ENCODE results near the gene DRC7. TPM values are rescaled to one million over a fixed set of nuclear protein-coding genes. Genes with fewer than 3 reads are reported as not detected.

DRC7 gene
- total and polyA plus RNA-seq, 8 donors, result 0.28 to 2.4 (median 0.76) TPM

DNA sequence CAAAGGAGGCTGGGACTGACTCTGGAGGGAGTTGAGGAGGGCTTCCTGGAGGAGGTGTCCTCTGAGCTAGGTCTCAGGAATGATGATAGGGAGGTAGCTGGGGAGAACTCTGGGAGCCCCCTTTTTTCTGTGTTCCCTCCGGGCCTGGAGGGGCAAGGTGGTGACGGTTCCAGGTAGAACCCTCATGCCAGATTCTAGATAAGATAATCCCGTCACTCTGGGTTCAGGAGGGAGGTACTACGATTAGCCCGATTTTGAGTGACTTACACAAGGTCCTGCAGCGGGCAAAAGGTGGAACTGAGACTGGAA is 45.2 kb upstream of the DRC7 start:
- Histone ChIP-seq H3K4me3 (no peak overlapping the region), H3K27me3 (no peaks in the 10 kb centered on the region), H3K36me3 (peaks cover 3 to 31% (median 5%) of the 10 kb centered on the region in 3 donors), H3K9me3 (no peaks in the 10 kb centered on the region), H3K27ac (no peak overlapping the region), H3K4me1 (no peaks in the 10 kb centered on the region)
- DNase-seq (no peak), ATAC-seq (no peak), FAIRE-seq (no peak)
- intact Hi-C loops (cut with DNase I), result loop anchor here (2.0 to 10.0 kb wide), 4 partner anchors 47 to 73 kb away; no protein-coding TSS in a partner anchor
- TF ChIP-seq, protein P1, sequence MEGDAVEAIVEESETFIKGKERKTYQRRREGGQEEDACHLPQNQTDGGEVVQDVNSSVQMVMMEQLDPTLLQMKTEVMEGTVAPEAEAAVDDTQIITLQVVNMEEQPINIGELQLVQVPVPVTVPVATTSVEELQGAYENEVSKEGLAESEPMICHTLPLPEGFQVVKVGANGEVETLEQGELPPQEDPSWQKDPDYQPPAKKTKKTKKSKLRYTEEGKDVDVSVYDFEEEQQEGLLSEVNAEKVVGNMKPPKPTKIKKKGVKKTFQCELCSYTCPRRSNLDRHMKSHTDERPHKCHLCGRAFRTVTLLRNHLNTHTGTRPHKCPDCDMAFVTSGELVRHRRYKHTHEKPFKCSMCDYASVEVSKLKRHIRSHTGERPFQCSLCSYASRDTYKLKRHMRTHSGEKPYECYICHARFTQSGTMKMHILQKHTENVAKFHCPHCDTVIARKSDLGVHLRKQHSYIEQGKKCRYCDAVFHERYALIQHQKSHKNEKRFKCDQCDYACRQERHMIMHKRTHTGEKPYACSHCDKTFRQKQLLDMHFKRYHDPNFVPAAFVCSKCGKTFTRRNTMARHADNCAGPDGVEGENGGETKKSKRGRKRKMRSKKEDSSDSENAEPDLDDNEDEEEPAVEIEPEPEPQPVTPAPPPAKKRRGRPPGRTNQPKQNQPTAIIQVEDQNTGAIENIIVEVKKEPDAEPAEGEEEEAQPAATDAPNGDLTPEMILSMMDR (IDR thresholded peaks at IDR 0.05), result no peak
- 60 to 70% methylated on average over 6 of the region's 6 CpGs for WGBS, 2 donors

DNA sequence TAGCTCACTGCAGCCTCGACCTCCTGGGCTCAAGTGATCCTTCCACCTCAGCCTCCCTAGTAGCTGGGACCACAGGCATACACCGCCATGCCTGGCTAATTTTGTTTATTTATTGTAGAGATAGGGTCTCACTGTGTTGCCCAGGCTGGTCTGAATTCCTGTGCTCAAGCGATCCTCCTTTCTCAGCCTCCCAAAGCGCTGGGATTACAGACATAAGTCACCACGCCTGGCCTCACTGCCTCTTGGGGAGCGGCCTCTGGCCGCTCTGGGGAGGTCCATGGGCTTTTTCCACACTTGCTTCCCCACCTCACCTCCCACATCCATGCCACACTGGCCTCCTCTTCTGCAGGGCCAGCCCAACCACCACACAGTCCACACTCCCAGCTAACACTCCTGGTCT is 44.8 kb upstream of the DRC7 start:
- FAIRE-seq (no peak), DNase-seq (no peak), ATAC-seq (no peak)
- intact Hi-C loops (cut with DNase I), result loop anchor here (2.0 to 10.0 kb wide), 4 partner anchors 47 to 72 kb away; no protein-coding TSS in a partner anchor
- no peaks in the 10 kb centered on the region for H3K9me3 ChIP-seq
- H3K36me3 ChIP-seq, result peaks cover 3 to 32% (median 5%) of the 10 kb centered on the region in 3 donors
- WGBS, 2 donors, result 87 to 94% methylated on average over 7 of the region's 7 CpGs
- H3K4me1 ChIP-seq, result no peaks in the 10 kb centered on the region
- no peak overlapping the region for H3K4me3 ChIP-seq
- TF ChIP-seq, protein P1 (IDR thresholded peaks at IDR 0.05), result no peak
- no peaks in the 10 kb centered on the region for H3K27me3 ChIP-seq
- no peak overlapping the region for H3K27ac ChIP-seq

DNA sequence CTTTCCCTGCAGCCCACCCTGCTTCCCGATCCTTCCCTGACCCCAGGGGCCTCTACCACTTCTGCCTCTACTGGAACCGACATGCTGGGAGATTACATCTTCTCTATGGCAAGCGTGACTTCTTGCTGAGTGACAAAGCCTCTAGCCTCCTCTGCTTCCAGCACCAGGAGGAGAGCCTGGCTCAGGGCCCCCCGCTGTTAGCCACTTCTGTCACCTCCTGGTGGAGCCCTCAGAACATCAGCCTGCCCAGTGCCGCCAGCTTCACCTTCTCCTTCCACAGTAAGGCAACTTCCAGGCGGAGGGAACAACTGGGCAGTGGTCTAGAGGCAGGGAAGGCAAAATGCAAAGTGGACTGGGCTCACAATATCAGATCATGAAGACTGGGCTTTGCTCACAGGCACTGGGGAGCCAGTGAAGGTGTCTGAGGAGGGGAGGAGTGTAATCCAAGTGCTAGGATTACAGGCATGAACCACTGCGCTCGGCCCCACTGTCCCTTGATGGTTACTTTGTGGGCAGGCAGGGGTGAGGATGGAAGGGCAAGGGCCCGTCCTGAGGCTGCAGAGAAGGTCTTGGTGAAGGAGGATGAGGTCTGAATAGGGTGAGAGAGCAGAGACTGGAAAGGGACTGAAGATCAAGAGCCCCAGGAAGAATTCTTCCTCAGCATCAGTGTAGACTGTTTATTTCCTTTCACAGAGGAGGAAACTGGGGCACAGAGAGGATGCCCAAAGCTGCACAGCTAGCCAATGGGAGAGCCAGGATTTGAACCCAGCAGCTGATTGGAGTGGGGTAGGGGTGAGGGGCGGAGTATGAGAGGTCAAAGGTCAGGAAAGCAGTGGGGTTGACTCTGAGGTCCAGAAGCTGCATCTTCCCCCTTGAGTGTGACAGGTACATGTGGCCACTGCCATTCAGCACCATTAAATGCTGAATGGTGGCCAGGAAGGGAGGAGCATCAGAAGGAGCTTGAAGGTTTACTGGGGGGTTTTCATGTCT is 43.0 kb upstream of the DRC7 start:
- 89 to 94% methylated on average over 10 of the region's 10 CpGs for WGBS, 2 donors
- no peak overlapping the region for H3K27ac ChIP-seq

DNA sequence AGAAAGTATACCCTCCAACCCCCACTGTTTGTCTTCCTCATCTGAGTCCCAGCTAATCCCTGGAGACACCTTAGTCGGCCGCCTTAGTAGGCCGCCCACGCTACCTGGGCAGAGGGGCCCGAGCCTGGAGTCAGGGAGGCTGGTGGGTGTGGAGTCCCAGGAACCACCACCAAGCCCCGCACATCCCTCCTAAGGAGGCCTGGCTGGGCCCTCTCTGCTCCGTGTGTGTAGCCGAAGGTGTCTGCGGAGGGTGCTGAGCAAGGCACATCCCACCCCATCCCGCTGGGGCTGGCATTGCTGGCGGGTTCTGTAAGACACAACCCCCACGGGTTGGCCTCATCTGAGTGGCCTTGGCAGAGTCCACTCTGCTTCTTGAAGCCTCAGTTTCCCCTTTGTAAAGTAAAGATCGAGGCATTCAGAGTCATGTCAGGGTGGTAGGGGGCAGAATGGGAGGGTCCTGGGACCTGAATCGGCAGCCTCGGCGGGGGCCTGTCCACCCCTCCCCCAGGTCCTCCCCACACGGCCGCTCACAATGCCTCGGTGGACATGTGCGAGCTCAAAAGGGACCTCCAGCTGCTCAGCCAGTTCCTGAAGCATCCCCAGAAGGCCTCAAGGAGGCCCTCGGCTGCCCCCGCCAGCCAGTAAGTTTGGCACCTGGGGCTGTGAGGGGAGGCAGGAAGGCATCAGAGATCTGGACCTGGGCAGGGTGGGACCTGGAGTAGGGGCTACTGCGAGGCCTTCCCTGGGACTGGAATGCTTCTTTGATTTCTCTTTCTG is 41.7 kb upstream of the DRC7 start:
- H3K36me3 ChIP-seq, result peaks cover 3 to 51% (median 10%) of the 10 kb centered on the region in 3 donors
- WGBS, 2 donors, result 91 to 93% methylated on average over 23 of the region's 23 CpGs
- intact Hi-C loops (cut with DNase I), result loop anchor here in 1 of 3 donors (5.0 kb wide), 1 partner anchor 69 kb away; no protein-coding TSS in a partner anchor
- ATAC-seq (no peak), FAIRE-seq (no peak), DNase-seq (peak in 1 of 6 donors; percentile 60)
- no peak overlapping the region for H3K4me3 ChIP-seq
- TF ChIP-seq, protein P1 (IDR thresholded peaks at IDR 0.05), result no peak
- no peaks in the 10 kb centered on the region for H3K4me1 ChIP-seq
- no peak overlapping the region for H3K27ac ChIP-seq
- no peaks in the 10 kb centered on the region for H3K27me3 ChIP-seq
- H3K9me3 ChIP-seq, result no peaks in the 10 kb centered on the region

More for the DNA sequence above, 43.0 kb upstream of the DRC7 start:
- Histone ChIP-seq H3K27me3 (no peaks in the 10 kb centered on the region), H3K4me1 (no peaks in the 10 kb centered on the region), H3K4me3 (no peak overlapping the region), H3K9me3 (no peaks in the 10 kb centered on the region), H3K36me3 (peaks cover 3 to 49% (median 10%) of the 10 kb centered on the region in 3 donors)
- no peak for ATAC-seq
- TF ChIP-seq, protein P1 (IDR thresholded peaks at IDR 0.05), result no peak
- intact Hi-C loops (cut with DNase I), result loop anchor here in 1 of 3 donors (5.0 kb wide), 1 partner anchor 71 kb away; no protein-coding TSS in a partner anchor
- no peak for DNase-seq
- no peak for FAIRE-seq

Data from pancreas (tissue), 10 donors.